ENCODE measurements around the gene MYEOV.

The MYEOV gene

GRCh38 chr11:69337211-69337721 lies 43.3 kb downstream of the MYEOV start:
- DNase-seq (ENCODE audit: low read depth, low spot score) = no peak
- CTCF ChIA-PET = interaction anchor here (0.9 kb wide), 1 partner anchor 306 kb away, joined by 3 read pairs; no protein-coding TSS in a partner anchor
- no peak for TF ChIP-seq CTCF (IDR thresholded peaks at IDR 0.05; ENCODE audit: insufficient read depth, low read length, missing control alignments)
- no peak overlapping the region for H3K4me3 ChIP-seq (ENCODE audit: low read depth, low read length)
- POLR2A ChIA-PET = no interaction called here

GRCh38 chr11:69339041-69339733 lies 45.2 kb downstream of the MYEOV start:
- TF ChIP-seq CTCF (IDR thresholded peaks at IDR 0.05; ENCODE audit: insufficient read depth, low read length, missing control alignments) = no peak
- ChIA-PET POLR2A (no interaction called here), CTCF (no interaction called here)
- no peak overlapping the region for H3K4me3 ChIP-seq (ENCODE audit: low read depth, low read length)
- no peak for DNase-seq (ENCODE audit: low read depth, low spot score)

GRCh38 chr11:69339983-69340565 lies 46.1 kb downstream of the MYEOV start:
- H3K4me3 ChIP-seq (ENCODE audit: low read depth, low read length) = no peak overlapping the region
- CTCF ChIA-PET = no interaction called here
- DNase-seq (ENCODE audit: low read depth, low spot score) = no peak
- POLR2A ChIA-PET = no interaction called here
- no peak for TF ChIP-seq CTCF (IDR thresholded peaks at IDR 0.05; ENCODE audit: insufficient read depth, low read length, missing control alignments)

- ChIA-PET POLR2A (no interaction called here), CTCF (no interaction called here)
- DNase-seq (ENCODE audit: low read depth, low spot score) = no peak
- TF ChIP-seq CTCF (IDR thresholded peaks at IDR 0.05; ENCODE audit: insufficient read depth, low read length, missing control alignments) = no peak
- H3K4me3 ChIP-seq (ENCODE audit: low read depth, low read length) = no peak overlapping the region
Observed at GRCh38 chr11:69342588-69343330, 48.8 kb downstream of the MYEOV start.

- CTCF ChIA-PET = no interaction called here
- POLR2A ChIA-PET = interaction anchor here (0.6 kb wide), 1 partner anchor 1043 kb away, joined by 3 read pairs; no protein-coding TSS in a partner anchor
- no peak overlapping the region for H3K4me3 ChIP-seq (ENCODE audit: low read depth, low read length)
- no peak for DNase-seq (ENCODE audit: low read depth, low spot score)
- TF ChIP-seq CTCF (IDR thresholded peaks at IDR 0.05; ENCODE audit: insufficient read depth, low read length, missing control alignments) = no peak
Observed at GRCh38 chr11:69343401-69344321, 49.7 kb downstream of the MYEOV start.
